Neural crest cell (in vitro differentiated cells): ENCODE data around the gene PRDX5. TPM values are rescaled to one million over a fixed set of nuclear protein-coding genes. Genes with fewer than 3 reads are reported as not detected.

Source experiments
- DNase-seq: peaks from one replicate; pipeline ENCODE4 v3.0.0; 2021; ENCODE audit warnings: low read depth, mixed read lengths, low spot score
- H3K27ac Mint-ChIP-seq: one replicate; pipeline ENCODE4 v1.8.0; 2021; ENCODE audit warnings: mild to moderate bottlenecking, mixed read lengths; ENCODE audit not compliant: unreplicated experiment
- H3K27me3 Mint-ChIP-seq: 2 replicates; pipeline ENCODE4 v1.8.0; 2021; ENCODE audit warnings: low read depth, mild to moderate bottlenecking, mixed read lengths
- H3K36me3 Mint-ChIP-seq: 2 replicates; pipeline ENCODE4 v1.8.0; 2021; ENCODE audit warnings: low read depth, mild to moderate bottlenecking, mixed read lengths
- H3K4me1 Mint-ChIP-seq: 2 replicates; pipeline ENCODE4 v1.8.0; 2021; ENCODE audit warnings: mixed read lengths
- H3K4me3 Mint-ChIP-seq: one replicate; pipeline ENCODE4 v1.8.0; 2021; ENCODE audit warnings: mild to moderate bottlenecking, mixed read lengths
- H3K9me3 Mint-ChIP-seq: 2 replicates; pipeline ENCODE4 v1.8.0; 2021; ENCODE audit warnings: mixed read lengths
- total RNA-seq: library from RNA; stranded (reverse); gene quantifications from 2 replicates; pipeline ENCODE4 v1.2.1, GENCODE V29; 2021
- TF ChIP-seq, protein P1 (sequence below): fragments of 200-600 bp; sonication (generic); conservative IDR thresholded peaks from 2 replicates; pipeline ENCODE4 v1.5.0; 2021; ENCODE audit warnings: antibody characterized with exemption, mild to moderate bottlenecking

The PRDX5 gene
- total RNA-seq, 1 donor from 2014 or later = 148 TPM

DNA sequence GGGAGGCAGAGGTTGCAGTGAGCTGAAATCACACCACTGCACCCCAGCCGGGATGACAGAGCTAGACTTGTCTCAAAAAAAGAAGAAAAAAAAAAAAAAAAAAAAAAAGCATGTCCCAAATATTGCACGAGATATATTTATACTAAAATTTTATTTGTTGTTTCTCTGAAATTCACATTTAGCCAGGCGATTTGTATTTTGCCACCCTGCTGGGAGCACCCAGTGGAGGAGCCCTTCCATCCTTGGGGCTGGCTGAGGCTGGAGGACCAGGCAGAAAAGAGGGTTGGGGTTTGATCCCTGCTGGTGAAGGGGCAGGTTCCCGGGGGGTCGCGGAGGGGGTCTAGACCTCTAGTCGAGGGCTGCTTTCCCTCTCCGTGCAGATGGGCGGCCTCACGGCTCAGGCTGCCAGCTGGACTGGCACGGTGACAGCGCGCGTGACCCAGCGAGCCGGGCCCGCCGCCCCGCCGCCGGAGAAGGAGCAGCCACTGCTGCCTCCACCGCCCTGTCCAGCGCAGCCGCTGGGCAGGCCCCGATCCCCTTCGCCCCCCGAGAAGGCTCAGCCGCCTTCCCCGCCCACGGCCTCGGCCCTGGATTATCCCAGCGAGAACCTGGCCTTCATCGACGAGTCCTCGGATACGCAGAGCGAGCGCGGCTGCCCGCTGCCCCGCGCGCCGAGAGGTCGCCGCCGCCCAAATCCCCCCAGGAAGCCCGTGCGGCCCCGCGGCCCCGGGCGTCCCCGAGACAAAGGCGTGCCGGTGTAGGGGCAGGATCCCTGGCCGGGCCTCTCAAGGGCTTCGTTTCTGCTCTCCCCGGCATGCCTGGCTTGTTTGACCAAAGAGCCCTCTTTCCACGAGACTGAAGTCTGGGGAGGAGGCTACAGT is 18.7 kb upstream of the PRDX5 start:
- Mint-ChIP-seq H3K27me3 (peaks cover 91% of the 10 kb centered on the region), H3K9me3 (no peaks in the 10 kb centered on the region), H3K36me3 (no peaks in the 10 kb centered on the region), H3K4me1 (peaks cover 24% of the 10 kb centered on the region), H3K4me3 (peak overlapping the region; percentile 73), H3K27ac (no peak overlapping the region)
- TF ChIP-seq, protein P1, sequence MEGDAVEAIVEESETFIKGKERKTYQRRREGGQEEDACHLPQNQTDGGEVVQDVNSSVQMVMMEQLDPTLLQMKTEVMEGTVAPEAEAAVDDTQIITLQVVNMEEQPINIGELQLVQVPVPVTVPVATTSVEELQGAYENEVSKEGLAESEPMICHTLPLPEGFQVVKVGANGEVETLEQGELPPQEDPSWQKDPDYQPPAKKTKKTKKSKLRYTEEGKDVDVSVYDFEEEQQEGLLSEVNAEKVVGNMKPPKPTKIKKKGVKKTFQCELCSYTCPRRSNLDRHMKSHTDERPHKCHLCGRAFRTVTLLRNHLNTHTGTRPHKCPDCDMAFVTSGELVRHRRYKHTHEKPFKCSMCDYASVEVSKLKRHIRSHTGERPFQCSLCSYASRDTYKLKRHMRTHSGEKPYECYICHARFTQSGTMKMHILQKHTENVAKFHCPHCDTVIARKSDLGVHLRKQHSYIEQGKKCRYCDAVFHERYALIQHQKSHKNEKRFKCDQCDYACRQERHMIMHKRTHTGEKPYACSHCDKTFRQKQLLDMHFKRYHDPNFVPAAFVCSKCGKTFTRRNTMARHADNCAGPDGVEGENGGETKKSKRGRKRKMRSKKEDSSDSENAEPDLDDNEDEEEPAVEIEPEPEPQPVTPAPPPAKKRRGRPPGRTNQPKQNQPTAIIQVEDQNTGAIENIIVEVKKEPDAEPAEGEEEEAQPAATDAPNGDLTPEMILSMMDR = no peak
- DNase-seq = no peak

DNA sequence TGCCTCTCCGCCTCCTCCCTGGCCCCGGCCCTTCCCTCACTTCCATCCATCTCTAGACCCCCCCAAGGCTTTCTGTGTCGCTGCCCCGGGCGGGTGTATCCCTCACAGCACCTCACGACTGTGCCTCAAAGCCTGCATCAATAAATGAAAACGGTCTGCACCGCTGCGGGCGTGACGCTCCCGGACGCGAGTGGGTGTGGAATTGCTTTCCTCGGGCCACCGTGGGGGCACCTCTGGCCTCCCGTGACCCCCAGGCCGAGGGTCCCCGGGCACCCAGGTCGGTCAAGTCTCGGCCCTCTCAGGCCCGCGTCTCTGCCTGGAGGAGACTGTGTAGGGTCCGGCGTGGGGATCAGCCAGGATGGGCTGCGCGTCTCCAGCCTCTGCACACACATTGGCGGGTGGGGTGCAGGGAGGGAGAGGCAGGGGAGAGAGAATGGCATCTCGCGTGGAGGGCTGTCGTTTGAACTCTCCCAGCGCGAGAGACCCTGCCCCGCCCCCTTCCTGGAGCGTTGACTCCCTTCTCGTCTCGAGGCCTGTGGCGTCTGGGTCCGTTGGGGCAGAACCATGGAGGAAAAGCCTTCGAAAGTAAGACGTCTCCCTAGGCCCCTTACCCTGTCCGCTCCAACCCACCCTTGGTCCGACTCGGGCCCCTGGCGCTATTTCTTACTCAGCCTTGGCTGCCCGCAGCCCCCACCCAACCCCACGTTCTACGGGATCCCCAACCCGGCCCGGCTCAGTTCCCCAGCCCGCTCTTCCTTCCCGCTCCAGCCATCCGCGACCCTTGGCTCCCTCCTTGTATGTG is 17.9 kb upstream of the PRDX5 start, which contains the start of gene CATSPERZ:
Gene CATSPERZ, plus strand, starts transcription at position 512 of the 802 bp plus-strand sequence. Its CDS starts 53 bp downstream, at position 565.
- Mint-ChIP-seq H3K27ac (no peak within 1 kb of the TSS), H3K36me3 (no peaks in the 10 kb centered on the region)

DNA sequence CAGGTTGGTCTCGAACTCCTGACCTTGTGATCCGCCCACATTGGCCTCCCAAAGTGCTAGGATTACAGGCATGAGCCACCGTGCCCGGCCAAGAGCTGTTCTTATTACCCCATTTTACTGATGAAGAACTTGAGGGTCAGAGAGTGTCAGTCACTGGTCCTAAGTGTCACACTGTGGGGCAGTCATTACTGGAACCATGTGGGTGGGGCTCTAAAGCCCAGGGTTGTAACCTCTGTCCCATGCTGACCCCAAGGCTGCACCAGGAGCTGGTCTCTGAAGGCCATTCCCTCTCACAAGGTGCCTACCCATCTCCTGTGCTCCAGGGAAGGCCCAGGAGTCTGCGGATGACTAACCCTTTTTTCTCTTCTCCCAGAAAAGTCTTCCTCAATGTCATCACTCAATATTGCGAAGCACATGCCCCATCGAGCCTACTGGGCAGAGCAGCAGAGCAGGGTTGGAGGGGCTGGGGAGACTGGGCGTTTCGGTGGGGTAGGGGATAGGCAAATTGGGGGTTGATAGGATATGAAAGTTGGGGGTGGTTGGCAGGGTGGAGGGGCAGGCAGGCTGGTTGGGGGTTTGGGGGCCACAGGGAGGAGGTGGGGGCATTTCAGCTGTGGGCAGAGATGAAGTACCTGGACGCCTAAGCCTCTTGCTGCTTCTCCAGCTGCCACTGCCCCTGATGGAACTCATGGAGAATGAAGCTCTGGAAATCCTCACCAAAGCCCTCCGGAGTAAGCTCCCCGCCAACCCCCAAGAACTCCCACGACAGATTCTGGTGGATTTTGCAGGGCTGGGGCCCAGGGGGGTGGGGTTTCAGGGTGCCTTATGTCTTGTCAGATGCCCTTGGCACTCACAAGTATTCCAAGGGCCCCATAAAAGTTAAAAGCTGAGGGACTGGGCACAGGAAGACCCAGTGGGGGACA is 14.6 kb upstream of the PRDX5 start:
- TF ChIP-seq, protein P1 = no peak
- H3K36me3 Mint-ChIP-seq = no peaks in the 10 kb centered on the region
- no peak for DNase-seq
- H3K9me3 Mint-ChIP-seq = no peaks in the 10 kb centered on the region
- peaks cover 29% of the 10 kb centered on the region for H3K4me1 Mint-ChIP-seq
- H3K27me3 Mint-ChIP-seq = peaks cover 56% of the 10 kb centered on the region
- H3K27ac Mint-ChIP-seq = no peak overlapping the region
- no peak overlapping the region for H3K4me3 Mint-ChIP-seq

More for the DNA sequence above, 17.9 kb upstream of the PRDX5 start, which contains the start of gene CATSPERZ:
- peaks cover 88% of the 10 kb centered on the region for H3K27me3 Mint-ChIP-seq
- H3K4me3 Mint-ChIP-seq = peak within 1 kb of the TSS; percentile 81
- H3K9me3 Mint-ChIP-seq = no peaks in the 10 kb centered on the region
- TF ChIP-seq, protein P1 = no peak
- DNase-seq = no peak
- peaks cover 23% of the 10 kb centered on the region for H3K4me1 Mint-ChIP-seq

DNA sequence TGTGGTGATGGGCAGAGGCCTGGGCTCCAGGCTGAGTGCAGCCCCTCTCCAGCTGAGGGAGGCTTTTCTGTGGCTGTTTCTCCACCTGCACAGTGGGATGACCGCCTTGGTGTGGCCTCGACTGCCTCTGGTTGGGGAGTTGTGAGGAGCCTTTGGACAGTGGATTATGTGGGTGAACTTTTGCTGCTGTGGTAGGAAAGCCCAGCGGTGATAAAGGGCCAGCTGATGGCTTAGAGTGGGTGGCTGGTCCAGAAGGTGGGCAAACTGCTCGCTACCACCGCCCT is 13.9 kb upstream of the PRDX5 start:
- H3K4me3 Mint-ChIP-seq = peak overlapping the region; percentile 90
- H3K27ac Mint-ChIP-seq = no peak overlapping the region
- H3K4me1 Mint-ChIP-seq = peaks cover 29% of the 10 kb centered on the region
- H3K36me3 Mint-ChIP-seq = no peaks in the 10 kb centered on the region
- H3K9me3 Mint-ChIP-seq = no peaks in the 10 kb centered on the region
- TF ChIP-seq, protein P1 = no peak
- peaks cover 50% of the 10 kb centered on the region for H3K27me3 Mint-ChIP-seq
- DNase-seq = no peak
